NCI-H2029 treated with DMSO at 0.1 percent for 48 hours (cell line): Measurements from ENCODE around the gene PARN.
"Not testable (repeated sequence)": the region's sequence is repeated elsewhere in the genome, so short reads cannot be mapped to it uniquely, and the experiment has no call there.

ENCODE experiments used
- DNase-seq: peaks from one replicate; lab custom pipeline; 2025; lab: John Stamatoyannopoulos, UW

The PARN gene

DNA sequence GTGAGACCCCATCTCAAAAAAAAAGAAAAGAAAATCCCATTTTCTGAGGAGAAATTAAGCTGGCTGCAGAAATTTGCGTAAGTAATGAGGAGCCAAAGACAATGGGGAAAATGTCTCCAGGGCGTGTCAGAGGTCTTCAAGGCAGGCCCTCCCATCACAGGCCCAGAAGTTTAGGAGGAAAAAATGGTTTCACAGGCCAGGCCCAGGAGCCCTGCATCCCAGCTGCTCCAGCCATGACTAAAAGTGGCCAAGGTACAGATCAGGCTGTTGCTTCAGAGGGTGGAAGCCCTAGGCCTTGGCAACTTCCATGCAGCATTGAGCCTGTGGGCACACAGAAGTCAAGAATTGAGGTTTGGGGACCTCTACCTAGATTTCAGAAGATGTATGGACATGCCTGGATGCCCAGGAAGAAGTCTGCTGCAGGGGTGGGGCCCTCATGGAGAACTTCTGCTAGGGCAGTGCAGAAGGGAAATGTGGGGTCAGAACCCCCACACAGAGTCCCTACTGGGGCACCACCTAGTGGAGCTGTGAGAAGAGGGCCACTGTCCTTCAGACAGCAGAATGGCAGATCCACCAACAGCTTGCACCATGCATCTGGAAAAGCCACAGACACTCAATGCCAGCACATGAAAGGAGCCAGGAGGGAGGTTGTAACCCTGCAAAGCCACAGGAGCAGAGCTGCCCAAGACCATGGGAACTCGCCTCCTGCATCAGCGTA is 55.2 kb downstream of the PARN start:
- not testable (repeated sequence) for DNase-seq

DNA sequence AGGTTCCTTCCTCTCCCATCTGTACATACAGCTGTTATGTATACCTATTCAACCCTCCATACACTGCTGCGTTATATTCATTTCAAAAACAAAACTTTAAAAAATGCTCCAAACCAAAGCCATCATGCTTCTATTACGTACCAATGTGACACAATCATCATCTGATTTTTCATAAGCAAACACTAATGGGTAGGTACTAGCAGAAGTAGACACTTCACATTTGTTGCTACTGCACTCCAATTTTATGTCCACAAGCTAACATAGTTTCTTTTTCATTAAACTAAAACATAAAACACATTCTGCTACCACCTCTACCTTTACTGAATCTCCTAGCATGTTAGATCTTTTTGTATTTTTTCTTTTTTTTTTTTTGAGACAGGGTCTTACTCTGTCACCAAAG is 57.5 kb downstream of the PARN start:
- DNase-seq: no peak

- no peak for DNase-seq
Measured at GRCh38 chr16:14569213-14569612, 60.8 kb downstream of the PARN start.

- no peak for DNase-seq
Measured at GRCh38 chr16:14566599-14566998, 63.5 kb downstream of the PARN start.

DNA sequence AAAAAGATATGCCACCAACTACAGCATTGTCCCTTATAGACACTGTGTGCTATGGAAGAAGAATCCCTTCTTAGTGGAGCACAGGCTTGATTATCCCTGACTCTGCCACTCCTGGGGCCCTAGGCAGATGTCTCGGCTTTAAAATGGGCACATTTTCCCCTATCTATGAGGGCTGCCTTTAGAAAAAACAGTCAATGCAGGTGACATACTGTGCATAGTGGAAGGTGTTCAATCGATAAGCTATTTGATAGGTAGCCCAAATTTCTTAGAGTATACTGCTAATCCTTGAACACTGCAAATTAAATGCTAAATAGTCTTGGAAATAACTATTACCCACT is 64.4 kb downstream of the PARN start:
- no peak for DNase-seq

DNA sequence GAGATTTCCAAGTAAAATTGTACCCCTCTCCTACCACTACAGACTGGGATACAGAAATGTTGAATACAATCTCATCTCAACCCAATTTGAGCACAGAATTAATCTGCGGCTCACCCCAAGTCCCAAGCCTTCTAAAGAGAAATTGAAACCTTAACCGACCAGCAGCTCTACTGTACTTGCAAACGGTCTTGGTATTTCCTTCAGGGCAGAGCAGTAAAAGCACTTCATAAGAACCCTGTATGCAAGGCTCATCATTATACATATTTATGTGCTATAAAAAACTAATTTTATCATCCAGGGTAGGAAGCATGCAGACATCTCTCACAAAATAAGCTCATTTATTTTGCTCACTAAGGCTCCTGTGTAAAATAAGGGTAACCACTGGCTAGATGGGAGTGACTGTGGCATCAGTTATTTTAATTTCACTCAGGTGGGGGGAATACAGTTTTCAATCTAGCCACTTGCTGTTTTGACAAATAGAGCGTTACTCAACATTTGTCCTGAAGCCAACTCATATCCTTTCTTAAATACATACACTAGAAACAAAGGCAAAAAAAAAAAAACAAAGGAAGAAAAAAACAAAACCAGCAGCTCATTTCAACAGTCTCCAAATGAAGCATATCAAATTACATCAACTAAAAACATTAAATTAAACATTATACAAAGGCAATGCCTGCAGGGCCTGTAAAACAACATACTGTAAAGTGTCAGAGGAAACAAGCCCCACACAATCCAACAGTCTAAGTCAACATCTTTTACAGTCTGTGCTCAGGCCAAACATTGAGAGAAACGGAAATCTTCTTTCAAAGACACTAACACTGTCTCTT is 65.0 kb downstream of the PARN start:
- peak; percentile 88 for DNase-seq

DNA sequence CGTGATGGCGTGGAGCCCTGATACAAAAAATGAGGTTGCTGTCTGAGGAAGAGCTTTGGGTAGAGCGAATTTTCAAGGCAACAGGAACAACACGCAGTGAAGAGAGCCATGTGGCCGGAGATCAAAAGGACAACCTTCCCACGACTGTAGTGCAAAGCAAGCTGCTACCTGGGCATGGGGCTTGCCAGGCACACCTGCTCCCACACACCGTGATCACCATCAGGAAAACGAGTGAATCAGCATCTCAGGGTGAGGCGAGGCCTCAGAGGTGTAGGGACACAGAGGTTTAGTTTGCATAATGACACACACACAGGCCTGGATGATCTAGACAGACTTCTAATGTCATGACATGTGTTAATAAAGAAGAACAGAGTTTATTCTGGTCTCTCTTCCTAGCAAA is 65.7 kb downstream of the PARN start:
- peak; percentile 74 for DNase-seq

GRCh38 chr16:14562691-14563491 is 67.2 kb downstream of the PARN start:
- DNase-seq: peak; percentile 75

- DNase-seq: no peak
Measured at GRCh38 chr16:14560523-14560922, 69.5 kb downstream of the PARN start.

- peak; percentile 89 for DNase-seq
Measured at GRCh38 chr16:14559809-14560241, 70.2 kb downstream of the PARN start.

DNA sequence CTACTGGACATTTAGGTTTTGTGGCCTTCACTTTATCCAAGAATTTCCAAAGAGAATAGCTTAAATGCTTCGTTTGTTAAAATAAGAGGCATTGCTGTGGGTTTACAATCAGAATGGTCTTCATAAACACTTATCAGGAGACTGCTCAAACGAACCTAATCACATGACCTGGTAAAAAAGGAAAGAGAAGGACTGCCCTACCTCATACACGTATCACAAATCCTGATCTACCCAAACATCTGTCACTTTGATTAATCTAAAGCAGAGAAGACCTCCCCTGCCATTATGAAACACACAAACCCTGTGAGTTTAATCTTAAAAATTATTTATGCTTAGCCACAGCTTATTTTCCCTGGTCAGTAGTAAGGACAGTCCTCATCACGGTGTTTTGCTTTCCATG is 76.6 kb downstream of the PARN start:
- peak; percentile 15 for DNase-seq

GRCh38 chr16:14549789-14550153 is 80.3 kb downstream of the PARN start:
- DNase-seq: peak; percentile 68

- peak; percentile 43 for DNase-seq
Measured at GRCh38 chr16:14548933-14549788, 80.9 kb downstream of the PARN start.

GRCh38 chr16:14545346-14545884 is 84.6 kb downstream of the PARN start:
- no peak for DNase-seq

DNA sequence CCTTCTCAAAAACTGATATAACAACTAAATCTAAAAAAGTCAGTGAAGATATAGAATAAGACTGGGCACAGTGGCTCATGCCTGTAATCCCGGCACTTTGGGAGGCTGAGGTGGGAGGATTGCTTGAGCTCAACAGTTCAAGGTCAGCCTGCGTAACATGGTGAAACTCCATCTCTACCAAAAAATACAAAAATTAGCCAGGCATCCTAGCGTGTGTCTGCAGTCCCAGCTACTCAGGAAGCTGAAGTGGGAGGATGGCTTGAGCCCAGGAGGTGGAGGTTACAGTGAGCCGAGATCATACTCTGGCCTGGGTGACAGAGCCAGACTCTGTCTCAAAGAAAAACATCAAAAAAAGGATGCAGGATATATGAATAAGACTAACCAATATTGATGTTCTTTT is 85.2 kb downstream of the PARN start:
- DNase-seq: not testable (repeated sequence)

GRCh38 chr16:14539631-14540030 is 90.4 kb downstream of the PARN start:
- no peak for DNase-seq

DNA sequence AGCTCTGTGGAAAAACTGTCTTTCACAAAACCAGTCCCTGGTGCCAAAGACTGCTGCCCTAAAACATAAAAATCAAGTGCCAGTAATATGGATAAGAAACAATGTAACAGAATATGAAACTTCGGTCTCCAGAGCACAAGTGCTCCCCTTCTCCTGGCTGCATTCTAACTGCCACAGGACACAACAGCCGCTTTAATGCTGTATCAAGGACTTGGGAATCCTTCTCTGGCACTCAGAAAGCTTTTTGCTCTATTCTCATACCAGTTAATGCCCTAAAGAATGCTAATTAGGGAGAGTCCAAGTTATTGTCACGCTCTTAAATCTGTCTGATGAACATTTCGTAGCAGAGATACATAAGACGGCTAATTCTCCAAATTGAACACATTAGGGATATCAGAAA is 90.9 kb downstream of the PARN start:
- DNase-seq: no peak

DNA sequence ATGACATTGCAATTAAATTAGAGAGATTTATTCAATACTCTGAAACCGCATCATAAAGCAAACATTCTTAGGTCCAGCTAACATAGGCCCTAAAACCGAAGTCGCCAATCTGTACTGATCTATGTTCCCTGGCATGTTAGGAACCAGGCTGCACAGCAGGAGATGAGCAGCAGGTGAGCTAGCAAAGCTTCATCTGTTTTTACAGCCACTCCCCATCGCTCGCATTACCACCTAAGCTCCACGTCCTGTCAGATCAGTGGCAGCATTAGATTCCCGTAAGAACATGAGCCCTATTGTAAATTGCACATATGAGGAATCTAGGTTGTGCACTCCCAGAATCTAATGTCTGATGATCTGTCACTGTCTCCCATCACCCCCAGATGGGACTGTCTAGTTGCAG is 91.5 kb downstream of the PARN start:
- DNase-seq: no peak

GRCh38 chr16:14531613-14532012 is 98.4 kb downstream of the PARN start:
- DNase-seq: no peak

GRCh38 chr16:14531101-14531500 is 99.0 kb downstream of the PARN start:
- DNase-seq: no peak

DNA sequence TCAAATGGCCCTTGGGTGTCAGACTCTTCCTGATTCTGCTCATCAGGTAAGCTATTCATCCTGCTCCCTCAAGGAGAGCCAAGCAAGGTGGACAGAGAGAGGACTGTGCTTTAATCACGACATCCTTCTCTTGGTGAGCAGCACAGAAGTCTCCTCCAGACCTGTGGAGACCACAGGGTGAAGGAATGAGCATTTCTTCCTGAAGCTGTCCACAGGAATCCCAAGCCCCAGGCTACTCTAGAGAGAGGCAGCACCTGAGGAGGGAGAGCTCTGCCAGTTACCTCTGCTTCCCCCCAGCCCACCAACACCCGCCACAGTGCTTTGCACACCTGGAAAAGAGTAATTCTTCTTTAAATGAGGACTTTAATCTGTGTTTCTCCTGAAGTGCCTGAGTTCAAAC is 100.0 kb downstream of the PARN start:
- DNase-seq: no peak
